ENCODE data around the gene STX10.
"Not testable (repeated sequence)": the region's sequence is repeated elsewhere in the genome, so short reads cannot be mapped to it uniquely, and the experiment has no call there.

STX10 gene

DNA sequence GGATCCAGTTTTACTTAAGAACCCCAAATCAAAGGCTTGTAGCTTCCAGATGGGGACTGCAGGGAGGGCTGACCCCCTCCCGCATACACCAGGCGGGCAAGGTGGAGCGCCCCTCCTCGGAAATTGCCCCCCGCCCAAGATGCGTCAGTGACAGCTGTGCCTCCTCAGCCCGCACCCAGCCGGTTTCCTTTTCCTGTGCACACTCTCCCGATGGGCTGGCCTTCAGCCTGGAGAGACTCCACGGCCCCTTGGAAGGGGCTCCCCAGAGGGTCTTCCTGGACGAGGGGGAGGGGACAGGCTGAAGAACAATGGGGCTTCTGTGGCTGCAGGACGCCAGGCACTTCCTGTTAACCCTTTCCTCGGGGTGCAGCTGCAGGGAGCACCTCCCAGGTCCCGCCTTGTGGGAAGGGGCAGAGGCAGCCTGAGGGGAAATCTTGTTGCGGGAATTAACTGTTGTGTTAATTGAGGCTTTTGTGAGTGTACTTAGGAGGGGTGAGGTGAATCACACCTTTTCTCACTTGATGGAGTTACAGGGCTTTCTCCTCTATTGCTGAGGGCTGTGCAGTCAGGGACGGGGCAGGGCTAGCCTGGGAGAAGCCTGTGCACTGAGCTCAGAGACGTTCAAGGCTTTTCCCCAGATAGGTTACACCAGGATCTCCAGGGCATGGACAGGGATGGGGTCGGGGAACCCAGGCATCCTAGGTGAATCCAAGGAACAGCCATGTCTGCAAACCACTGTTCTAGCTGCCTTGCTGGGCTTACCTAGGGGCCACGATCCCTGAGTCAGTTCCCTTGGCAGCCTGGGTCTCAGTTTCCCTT lies 14.4 kb upstream of the STX10 start:
- no peak for DNase-seq (ENCODE audit: low read depth)

DNA sequence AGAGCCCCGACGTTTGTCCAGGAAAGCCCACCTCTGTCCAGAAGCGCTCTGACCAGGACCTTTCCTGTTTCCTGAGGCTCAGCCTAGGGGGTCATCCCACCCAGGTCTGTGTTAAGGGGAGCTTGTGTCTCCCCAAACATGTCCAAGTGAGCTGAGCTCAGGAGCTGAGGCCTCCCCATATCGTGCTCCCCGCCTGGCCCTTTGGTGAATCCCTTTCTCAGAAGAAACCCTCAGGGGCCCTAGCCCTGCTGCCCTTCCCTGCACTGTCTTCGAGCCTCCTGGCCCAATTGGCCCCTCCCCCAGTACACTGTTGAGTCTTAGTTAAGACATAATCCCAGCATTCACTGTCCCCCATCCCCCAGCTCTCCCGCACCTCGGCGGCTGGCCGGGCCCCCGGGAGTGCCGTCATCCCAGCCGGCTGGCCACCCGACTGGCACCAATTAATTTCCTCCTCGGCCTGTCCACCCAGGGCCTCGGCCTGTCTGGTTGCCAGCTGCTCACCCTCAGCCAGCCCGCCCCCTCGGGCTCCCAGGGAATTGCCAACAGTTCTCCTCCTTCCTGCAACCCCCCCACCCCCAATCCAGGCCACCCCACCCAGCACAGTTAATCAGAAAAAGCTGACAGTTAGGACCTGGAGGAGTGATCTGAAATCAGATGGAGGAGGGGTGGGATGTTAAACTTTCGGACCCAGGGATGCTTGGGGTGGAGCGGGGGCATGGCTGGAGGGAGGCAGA lies 13.6 kb upstream of the STX10 start:
- DNase-seq (ENCODE audit: low read depth) = peak; percentile 31

DNA sequence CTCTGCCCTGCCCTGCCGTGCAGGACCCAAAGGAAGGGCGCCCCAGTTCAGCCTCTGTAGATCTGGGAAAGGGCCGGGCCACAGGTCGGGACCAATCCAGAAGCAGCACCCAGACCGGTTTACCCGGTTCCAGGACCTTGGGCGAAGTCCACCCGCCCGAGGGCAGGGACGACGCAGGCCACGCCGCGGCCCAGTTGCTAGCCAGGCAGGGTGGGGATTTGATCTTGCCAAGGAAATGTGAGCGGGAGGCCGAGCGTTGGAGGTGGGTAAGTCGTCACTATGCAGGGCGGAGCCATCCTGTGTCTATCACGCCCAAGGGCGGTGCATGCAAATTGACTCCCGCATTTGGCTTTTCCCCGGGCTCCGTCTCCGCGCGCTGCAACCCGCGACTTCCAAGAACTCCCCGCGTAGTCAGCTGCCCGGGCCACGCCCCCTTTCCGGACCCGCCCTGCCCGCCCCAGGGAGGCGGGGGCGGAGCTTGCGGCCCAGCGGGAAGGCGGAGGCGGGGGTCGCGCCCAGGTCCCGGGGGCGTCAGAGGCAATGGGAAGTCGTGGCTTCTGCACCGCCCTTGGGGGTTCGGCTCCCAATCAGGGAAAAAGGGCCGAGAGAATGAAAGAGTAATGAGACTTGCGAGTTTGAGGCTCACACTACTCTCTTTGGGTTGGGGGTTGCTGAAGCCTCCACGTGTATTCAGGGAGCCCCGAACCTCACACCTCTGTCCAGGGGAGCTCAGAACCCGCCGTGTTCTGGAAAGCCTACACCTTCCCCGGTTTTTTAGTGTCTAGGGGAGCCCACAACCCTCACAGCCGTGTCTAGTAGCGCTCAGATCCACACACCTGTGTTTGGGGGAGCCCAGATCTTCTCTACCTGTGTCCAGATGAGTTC lies 12.8 kb upstream of the STX10 start:
- peak; percentile 67 for DNase-seq (ENCODE audit: low read depth)

DNA sequence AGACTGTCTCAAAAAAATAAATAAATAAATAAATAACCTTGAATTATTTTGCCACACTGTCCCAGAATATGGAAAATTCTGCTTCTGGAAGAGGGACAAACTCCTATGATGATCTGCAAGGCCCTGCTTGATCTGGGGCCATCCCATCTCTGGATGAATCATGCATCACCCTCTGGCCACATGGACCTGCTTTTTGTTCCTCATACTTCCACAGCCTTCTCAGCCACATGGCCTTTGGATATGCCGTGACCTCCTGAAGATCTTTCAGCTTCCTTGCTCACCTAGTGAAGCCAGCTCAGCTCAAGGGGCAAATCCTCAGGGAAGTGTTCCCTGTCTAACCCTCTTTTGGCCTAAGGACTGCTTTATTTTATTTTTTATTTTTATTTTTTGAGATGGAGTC lies 10.4 kb upstream of the STX10 start:
- no peak for DNase-seq (ENCODE audit: low read depth)

DNA sequence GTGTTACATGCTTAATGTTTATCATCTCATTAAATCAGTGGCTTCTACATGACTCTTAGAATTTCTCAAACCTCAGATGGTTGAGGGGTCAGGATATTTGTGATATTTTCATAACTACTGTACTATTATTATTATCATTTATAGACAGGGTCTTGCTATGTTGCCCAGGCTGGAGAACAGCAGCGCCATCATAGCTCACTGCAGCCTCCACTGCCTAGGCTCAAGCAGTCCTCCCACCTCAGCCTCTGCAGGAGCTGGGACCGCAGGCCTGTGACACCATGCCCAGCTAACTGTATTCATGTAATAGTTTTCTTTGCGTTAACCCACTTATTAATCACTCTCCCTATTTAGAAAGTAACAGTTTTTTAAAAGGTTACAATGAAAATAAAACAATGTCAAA lies 9.5 kb upstream of the STX10 start:
- DNase-seq (ENCODE audit: low read depth) = no peak

DNA sequence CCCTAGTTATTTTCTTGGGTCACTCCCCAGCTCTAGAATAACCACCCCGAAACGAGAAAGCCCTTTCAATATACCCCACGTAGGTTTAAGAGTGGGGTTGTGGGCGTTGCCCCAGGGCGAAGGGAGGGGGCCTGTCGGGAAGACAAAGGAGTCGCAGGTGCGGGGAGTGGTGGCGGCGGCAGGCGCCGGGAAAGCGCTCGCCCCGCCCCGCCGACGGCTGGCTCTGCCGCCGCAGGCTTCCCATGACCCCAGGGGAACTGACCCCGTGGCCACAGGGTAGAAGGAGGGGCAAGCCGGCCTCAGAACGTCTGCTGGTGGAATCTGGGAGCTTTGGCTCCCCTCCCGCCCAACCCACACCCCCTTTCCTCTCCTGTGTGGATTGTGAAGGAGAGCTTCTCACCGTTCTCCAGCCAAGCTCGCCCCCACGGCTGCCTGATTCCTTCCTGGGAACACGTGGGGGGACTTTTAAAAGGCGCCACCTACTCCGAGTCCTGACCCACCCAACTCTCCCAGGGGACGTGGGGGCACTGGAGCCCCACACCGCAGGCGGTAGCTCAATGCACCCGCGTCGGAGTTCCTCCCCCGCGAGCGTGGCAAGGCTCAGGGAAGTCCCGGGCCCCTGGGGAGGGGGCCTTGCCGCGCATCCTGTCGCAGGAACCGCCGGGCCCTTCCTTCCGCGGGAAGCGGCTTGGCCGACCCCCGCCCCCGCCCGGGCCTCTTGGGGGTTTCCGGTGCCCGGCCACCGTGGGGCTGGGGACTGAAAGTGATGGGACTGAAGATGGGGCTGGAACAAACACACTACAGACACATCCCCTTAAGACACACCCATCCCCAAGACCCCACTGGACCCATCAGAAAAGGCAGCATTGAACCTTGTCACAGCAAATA lies 5.5 kb upstream of the STX10 start:
- peak; percentile 66 for DNase-seq (ENCODE audit: low read depth)

DNA sequence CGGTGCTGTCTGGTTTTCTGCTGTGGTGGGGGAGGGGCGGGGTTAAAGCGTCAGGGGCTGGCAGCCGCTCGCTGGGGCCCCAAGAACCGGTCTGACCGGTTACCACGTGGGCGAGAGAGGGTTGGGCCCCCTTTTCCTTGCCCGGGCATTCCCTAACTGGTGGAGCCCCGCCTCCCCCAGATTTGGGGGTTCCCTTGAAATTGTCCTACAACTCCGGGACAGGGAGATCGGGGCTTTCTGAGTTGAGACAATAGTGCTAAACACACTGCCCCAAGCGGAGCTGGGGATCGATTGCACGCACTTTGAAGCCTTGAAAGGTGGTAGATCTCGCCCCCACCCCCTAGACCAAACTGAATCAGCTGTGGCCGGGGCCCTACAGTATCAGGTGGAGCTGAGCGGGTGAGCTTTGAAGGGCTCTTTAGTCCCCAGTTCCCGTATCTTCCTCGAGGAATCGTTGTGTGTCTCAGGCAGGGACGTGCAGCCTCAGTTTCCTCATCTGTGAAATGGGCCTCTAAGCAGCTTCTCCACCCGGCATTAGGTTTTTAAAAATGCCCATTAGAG lies 4.8 kb upstream of the STX10 start:
- DNase-seq (ENCODE audit: low read depth) = peak; percentile 73

DNA sequence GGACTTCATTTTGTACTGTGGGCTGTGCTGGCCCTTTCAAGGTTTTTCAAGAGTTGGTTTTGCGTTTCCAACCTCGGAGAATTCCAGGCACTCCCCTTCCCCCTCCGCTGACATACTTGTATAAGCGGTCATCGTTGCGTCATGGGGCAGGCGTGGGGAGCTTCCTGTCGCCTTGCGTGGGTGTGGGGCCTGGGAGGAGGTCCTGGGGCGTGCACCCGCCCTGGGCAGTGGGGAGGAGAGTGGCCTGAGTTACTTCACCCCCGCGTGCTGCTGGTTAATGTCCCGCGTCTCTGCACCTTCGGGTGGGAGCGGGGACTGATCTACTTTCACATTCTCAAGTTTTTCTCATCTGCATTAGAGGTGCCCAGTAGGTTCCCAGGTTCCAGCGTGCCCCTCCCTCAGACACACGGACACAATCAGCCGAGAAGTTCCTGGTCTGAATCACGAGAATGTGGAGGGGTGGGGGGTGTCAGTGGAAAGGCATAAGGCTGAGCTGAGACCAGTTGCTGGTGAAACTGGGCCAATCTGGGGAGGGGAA lies 4.1 kb upstream of the STX10 start:
- peak; percentile 47 for DNase-seq (ENCODE audit: low read depth)

DNA sequence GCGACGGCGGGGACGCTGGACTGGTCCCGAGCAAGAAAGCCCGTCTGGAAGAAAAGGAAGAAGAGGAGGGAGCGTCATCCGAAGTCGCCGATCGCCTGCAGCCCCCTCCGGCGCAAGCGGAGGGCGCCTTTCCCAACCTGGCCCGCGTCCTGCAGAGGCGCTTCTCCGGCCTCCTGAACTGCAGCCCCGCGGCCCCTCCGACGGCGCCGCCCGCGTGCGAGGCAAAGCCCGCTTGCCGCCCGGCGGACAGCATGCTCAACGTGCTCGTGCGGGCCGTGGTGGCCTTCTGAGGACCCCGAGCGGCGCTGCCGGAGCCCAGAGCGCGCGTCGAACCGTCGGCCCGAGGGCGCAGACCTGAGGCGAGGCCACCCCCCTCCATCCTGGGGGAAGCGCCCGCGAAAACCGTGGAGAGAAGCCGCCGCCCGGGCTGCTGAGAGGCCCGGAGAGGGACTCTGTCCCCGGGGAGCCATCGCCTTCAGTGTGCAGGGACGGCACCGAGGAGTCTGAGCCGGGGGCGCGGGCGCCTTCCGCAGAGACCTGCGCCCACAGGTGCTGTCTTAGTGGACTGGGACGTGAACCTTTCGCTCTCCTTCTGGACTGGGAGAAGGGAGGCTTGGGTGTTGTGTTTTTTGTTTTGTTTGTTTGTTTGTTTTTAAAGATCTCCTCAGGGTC lies 3.5 kb upstream of the STX10 start:
- peak; percentile 25 for DNase-seq (ENCODE audit: low read depth)

DNA sequence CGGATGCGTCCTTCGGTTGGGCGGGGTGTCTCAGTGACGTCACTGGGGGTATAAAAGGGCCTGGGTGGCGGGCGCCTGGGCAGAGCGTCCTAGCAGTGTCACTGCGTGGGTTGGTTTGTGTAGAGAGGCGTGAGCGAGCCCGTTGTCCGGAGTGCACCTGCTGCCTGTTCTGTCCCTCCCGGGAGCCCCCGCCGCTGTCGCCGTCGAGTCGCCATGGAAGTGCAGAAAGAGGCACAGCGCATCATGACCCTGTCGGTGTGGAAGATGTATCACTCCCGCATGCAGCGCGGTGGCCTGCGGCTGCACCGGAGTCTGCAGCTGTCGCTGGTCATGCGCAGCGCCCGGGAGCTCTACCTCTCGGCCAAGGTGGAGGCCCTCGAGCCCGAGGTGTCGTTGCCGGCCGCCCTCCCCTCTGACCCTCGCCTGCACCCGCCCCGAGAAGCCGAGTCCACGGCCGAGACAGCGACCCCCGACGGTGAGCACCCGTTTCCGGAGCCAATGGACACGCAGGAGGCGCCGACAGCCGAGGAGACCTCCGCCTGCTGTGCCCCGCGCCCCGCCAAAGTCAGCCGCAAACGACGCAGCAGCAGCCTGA lies 2.9 kb upstream of the STX10 start:
- peak; percentile 99 for DNase-seq (ENCODE audit: low read depth)

DNA sequence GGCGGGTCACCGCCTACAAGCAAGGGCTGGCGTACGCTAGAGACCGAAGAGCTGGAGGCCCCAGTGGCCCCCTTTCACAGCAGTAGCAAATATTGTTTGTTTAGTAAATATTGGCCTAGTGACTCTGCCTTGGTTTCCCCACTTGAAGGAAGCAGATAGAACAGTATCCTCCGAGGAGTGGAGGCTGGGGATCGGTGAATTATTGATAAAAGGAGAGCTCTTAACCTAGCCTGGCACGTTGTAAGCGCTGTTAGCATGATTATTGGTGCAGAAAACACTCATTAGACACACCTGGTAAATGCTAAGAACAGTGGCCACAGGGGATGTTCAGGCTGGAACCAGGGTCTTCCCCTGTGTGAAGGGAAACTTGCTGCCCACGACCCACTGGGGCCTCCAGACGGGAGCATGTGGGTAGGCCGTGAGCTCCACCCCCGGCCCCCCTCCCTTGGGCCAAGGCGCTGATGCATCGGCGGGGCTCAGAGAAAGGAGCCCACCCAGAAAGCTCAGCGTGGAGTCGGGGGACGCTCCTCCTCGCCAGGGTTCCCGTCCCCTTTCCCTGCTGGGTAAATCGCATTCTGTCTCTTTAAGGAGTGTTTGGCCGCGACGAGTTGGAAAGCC lies 2.3 kb upstream of the STX10 start:
- DNase-seq (ENCODE audit: low read depth) = no peak

DNA sequence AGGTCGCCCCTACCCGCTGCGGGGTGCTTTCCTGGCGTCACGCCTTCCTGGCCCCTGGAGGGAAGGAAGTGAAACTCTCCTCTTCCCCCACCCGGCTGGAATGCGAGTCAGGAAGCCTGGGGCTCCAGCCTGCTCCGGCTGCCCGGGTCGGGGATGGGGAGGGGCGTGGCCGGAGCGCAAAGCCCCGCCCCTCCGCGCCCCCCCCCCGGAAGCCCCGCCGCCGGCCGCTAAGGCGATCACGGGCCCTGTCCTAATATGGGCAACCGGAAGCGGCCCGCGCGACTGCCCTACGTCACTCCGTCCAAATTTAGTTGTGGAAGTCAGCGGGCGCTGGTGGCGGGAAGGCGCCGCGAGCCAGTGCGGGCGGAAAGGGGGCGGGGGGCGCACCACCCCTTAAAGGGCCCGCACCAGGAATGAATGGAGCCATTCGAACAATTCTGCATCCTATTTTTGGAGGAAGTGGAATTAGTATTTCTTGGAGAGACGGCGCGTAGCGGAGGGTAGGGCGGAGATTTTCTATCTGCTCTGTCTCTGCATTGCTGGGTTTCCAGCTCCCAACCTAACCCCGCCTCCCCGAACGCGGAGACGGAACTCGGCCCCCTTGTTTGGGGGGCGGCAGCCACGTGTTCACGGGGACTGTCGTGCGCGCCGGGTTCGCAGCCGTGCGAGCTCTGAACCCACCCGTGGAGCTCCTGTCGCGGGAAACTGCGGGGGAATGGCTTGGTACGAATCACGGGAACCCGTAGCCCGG lies 1.6 kb upstream of the STX10 start:
- peak; percentile 93 for DNase-seq (ENCODE audit: low read depth)

DNA sequence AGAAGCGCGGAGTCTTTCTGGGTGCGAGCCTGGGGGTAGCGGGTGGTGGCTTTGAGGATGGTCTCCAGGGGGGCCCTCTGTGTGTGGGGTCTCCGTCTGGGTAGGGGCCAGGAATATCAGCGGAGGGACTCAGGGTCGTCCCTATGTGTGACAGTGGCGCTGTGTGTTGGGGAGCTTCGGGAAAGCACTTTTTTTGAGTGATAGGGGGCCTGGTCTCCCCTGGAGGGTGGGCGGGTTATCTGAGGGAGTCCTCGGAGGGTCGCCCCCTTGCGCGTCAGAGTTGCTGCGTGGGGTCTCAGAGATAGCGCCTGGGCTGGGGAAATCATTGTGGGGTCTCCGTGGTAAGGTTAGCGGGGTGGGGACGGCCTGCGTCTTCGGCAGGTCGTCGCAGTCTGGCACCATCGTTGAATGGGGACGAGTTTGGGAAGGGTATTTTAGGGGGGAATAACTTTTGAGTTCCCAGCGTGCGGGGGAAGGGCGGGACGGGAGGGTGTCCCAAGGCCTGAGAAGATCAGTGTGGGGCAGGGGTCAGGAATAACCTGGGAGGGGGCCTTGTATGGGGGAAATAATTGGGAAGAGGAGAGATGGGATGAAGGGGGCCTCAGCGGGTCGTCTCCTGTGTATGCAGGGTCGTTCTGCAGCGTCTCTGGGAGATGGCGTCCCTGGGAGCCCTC lies 893 bp upstream of the STX10 start:
- no peak for DNase-seq (ENCODE audit: low read depth)

DNA sequence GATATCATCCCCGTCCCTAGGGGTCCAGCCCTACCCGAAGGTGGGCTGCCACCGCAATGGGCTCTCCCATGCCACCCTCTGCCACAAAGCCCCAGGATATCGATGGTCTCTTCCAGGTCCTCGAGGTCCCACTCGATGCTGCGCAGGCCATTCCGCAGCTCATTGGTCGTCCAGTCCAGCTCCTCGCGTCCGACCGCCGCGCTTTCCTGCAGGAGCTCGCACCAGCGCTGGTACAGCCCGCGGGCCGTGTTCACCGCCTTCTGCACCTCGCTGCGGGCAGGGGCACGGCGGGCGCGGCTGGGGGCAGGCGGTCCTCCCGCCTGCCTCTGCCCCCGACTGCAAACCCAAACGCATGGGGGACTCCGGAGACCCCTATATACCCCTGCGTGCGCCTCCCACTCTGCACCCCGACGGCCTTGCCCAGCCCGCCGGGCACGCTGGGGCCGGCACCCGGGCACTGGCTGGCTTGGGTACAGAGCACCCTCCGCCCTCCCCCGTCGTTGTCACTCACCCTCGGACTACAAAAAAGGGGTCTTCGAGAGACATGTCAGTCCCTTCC lies 468 bp downstream of the STX10 start:
- no peak for DNase-seq (ENCODE audit: low read depth)

DNA sequence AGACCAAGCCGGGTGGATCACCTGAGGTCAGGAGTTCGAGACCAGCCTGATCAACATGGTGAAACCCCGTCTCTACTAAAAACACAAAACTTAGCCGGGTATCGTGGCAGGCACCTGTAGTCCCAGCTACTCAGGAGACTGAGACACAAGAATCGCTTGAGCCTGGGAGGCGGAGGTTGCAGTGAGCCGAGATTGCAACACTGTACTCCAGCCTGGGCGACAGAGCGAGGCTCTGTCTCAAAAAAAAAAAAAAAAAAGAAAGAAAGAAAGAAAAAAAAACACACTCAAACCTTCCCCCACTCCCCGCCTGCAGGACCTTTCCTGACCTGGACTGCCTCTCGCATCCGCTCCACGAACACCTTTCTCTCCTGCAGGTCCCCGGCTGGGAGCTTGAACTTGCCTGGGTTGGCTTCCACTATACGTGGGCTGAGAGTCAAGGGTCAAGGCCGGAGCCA lies 975 bp downstream of the STX10 start:
- DNase-seq (ENCODE audit: low read depth) = not testable (repeated sequence)

DNA sequence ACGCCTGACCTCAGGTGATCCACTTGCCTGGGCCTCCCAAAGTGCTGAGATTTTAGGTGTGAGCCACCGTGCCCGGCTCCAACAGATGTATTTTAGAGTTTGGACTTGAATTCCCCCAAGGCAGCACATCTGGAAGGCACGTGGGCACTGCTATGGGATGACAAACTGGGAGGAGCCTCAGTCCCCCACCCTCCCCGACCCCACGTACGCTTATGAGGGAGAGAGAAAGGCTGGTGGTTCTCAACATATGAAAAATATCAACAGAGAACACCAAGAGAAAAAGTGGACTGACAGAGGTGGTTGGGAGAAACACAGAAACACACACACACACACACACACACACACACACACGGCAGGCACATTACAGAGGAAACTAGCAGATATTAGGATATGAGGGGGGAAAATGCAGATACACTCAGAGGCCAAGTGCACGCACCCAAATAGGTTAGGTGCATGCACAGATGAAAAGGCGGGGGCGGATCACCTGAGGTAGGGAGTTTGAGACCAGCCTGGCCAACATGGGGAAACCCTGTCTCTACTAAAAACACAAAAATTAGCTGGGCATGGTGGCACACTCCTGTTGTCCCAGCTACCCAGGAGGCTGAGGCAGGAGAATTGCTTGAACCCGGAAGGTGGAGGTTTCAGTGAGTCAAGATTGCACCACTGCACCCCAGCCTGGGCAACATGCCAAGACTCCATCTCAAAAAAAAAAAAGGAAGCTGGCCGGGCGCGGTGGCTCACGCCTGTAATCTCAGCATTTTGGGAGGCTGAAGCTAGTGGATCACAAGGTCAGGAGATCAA lies 3.2 kb downstream of the STX10 start:
- no peak for DNase-seq (ENCODE audit: low read depth)
